Esophagus squamous epithelium (tissue), 4 donors: ENCODE data around the gene NSUN6.

Experiments
- POLR2A ChIP-seq, 4 donors: fragments of 450-650 bp; IDR thresholded peaks; one replicate each; pipeline ENCODE4 v1.6.1; 2017; ENCODE audit warnings: antibody characterized with exemption in 4 of 4, mild to moderate bottlenecking in 4 of 4, moderate library complexity in 3 of 4
- TF ChIP-seq, protein P1 (sequence below), 6 experiments: fragments of 450-650 bp in 4 of 6; fragments of 200-600 bp in 2 of 6; sonication (generic) in 2 of 6; IDR thresholded peaks; one replicate each; pipeline ENCODE4 v1.5.1; 2016 to 2019; ENCODE audit warnings: antibody characterized with exemption in 6 of 6, mild to moderate bottlenecking in 4 of 6, moderate library complexity in 4 of 6

DNA sequence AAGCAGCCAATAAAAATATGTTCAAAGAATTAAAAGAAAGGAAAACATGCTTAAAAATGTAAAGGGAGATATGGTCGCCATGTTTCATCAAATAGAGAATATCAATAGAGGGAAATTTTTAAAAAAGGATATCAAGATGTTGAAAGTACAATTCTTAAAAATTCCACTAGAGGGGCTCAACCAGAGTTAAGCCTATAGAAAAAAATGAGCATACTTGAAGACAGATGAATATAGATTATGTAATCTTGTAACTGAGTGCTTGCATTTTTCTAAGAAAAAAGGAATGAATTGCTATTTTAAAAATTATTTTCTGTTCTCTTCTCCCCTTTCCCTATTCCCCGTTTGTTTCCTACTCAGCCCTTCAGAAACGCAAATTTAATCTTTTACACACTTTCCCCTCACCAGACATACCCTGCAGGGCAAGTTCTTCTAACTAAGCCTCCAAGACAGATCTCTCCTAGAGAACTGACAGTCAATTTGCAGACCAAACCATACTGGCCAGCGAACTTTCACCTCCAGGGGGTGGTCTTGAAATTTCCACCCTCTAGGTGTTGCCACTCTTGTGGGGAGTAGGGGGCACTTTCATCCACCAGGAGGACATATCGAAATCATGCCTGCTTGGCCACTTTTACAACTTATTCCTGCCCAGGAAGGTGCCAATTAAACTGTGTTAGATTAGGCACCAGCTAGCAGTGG is 67.7 kb downstream of the NSUN6 start:
- no peak for TF ChIP-seq POLR2A (IDR thresholded peaks at IDR 0.05)
- TF ChIP-seq, protein P1, sequence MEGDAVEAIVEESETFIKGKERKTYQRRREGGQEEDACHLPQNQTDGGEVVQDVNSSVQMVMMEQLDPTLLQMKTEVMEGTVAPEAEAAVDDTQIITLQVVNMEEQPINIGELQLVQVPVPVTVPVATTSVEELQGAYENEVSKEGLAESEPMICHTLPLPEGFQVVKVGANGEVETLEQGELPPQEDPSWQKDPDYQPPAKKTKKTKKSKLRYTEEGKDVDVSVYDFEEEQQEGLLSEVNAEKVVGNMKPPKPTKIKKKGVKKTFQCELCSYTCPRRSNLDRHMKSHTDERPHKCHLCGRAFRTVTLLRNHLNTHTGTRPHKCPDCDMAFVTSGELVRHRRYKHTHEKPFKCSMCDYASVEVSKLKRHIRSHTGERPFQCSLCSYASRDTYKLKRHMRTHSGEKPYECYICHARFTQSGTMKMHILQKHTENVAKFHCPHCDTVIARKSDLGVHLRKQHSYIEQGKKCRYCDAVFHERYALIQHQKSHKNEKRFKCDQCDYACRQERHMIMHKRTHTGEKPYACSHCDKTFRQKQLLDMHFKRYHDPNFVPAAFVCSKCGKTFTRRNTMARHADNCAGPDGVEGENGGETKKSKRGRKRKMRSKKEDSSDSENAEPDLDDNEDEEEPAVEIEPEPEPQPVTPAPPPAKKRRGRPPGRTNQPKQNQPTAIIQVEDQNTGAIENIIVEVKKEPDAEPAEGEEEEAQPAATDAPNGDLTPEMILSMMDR (IDR thresholded peaks at IDR 0.05), result peak in 2 of 6 experiments; percentile 10 to 22
